ENCODE results near the gene C11orf21.
"Not testable (repeated sequence)": the region's sequence is repeated elsewhere in the genome, so short reads cannot be mapped to it uniquely, and the experiment has no call there.

GRCh38 chr11:2332569-2332968, 30.9 kb upstream of the C11orf21 start:
- not testable (repeated sequence) for TF ChIP-seq CTCF, POLR2AphosphoS5, POLR2A (IDR thresholded peaks at IDR 0.05)
